HCEC 1CT (cell line): Measurements from ENCODE around the gene GPR179.
A peak's percentile ranks its signal among the peaks of the same experiment; 100 is the strongest.
"Not testable (repeated sequence)": the region's sequence is repeated elsewhere in the genome, so short reads cannot be mapped to it uniquely, and the experiment has no call there.

Experiments used
- DNase-seq: peaks from one replicate; pipeline ENCODE4 v3.0.0-alpha.2; 2017

The GPR179 gene

DNA sequence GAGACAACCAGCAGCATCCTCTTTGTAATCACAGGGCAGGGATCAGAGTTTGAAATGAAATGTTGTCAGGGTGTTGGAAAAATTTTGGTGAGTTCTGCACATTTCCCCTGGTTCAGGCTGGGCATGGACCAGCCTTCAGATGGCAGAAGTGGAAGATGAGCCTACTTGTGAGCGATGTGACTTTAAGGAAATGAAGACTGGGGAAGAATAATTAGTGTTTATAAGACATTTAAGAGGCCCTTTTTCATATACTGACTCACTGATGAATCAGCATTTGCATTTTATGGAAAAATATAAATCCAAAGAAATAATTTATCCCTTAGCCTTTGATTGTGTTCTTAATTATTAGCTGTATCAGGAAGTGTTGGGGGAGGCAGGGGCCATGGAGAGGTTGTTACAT, 20.9 kb downstream of the GPR179 start:
- peak; percentile 26 for DNase-seq

DNA sequence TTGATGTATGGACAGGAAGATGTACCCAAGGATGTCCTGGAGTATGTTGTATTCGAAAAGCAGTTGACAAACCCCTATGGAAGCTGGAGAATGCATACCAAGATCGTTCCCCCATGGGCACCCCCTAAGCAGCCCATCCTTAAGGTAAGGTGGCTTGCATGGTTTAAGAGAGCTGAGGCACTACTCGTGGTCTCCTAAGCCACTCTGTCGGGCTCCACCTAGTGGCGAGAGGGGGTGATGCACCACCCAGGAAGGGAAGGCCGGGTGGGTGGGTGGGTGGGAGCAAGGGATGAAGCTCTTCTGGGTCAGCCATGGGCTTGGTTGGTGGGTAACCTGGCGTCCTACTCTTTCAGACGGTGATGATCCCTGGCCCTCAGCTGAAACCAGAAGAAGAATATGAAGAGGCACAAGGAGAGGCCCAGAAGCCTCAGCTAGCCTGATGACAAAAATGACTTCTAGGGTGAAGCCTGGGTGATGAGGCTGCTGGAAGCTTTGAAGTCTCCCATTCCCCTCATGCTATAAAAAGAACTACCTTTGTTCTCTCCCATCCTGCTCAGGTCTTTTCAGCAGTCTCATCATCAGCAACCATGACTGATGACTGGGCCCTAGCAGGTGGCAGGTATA, 21.5 kb downstream of the GPR179 start:
- peak; percentile 30 for DNase-seq

DNA sequence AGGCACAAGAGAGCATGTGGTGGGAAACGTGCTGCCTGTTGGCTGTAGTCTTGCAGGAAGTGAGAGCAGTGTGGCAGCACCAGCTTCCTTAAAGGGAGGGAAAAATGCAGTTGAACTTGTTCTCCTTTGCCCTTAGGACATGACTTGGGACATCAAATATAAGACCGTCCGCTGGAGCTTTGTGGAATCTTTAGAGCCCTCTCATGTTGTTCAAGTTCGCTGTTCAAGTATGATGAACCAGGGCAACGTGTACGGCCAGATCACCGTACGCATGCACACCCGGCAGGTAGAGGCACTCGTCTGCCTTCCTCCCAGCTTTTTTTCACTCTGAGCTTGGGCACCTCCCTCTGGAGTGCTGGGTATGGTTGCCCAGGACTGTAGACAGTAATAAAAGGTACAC, 23.3 kb downstream of the GPR179 start:
- DNase-seq = no peak

DNA sequence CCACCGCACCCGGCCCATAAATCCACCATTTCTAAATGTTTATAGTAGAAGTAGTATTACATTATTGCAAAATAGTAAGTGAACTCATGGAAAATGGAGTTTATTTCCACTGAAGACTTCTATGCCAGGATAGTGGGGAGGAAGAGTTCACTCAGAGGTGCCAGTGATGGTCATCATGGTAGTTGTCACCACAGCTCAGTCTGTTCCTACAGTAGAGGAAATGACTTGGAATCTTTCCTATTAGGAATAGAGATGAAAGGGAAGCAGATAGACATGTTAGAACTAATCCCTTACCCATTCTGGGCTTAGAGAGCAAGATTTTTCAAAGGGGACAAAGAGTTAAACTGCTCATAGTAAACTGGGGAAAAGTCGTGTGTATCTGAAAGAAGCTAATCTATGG, 26.7 kb downstream of the GPR179 start:
- DNase-seq = no peak

DNA sequence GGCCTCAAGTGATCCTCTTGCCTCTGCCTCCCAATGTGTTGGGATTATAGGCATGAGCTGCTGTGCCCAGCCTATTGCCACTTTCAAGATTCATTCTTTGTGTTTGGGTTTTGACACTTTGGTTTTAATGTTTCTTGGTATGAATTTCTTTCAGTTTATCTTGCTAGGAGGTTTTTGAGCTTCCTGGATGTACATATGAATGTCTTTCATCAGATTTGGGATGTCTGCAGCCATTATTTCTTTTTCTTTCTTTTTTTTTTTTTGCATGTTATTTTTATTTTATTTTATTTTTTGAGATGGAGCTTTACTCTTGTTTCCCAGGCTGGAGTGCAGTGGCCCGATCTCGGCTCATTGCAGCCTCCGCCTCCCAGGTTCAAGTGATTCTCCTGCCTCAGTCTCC, 28.3 kb downstream of the GPR179 start:
- DNase-seq = no peak

DNA sequence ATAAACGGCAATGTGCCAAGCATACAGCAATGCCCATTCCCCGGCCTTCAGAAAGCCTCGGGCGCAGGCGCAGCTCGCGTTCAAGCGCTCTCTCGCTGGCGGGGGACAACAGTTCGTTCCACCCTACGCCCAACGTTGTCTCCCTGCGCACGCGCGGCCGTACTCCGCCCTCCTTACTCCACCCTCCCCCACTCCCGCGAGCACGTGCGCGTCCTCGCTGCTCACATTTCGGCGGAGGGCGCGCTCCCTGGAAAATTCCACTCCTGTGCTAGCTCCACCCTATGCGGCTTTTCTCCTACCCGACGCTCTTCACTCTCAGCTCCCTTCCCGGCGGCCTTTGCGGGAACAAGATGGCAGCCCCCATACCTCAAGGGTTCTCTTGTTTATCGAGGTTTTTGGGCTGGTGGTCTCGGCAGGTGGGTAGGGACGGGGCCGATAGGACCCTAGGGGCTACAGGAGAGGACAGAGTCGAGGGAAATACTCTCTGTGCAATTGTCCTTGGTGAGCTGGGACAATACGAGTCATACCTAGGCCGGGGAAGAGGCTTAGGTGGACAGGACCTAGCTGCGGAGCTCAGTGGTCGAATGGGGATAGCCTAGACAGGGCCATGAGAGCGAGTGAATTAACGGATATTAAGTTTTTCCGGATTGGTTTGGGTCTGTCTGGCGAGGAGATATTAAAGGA, 46.8 kb downstream of the GPR179 start, which contains the start of gene MRPL45:
Gene MRPL45 (plus strand): TSS at position 335 of the 684 bp plus-strand sequence. CDS start 16 bp downstream, at position 351.
- DNase-seq = peak; percentile 94

DNA sequence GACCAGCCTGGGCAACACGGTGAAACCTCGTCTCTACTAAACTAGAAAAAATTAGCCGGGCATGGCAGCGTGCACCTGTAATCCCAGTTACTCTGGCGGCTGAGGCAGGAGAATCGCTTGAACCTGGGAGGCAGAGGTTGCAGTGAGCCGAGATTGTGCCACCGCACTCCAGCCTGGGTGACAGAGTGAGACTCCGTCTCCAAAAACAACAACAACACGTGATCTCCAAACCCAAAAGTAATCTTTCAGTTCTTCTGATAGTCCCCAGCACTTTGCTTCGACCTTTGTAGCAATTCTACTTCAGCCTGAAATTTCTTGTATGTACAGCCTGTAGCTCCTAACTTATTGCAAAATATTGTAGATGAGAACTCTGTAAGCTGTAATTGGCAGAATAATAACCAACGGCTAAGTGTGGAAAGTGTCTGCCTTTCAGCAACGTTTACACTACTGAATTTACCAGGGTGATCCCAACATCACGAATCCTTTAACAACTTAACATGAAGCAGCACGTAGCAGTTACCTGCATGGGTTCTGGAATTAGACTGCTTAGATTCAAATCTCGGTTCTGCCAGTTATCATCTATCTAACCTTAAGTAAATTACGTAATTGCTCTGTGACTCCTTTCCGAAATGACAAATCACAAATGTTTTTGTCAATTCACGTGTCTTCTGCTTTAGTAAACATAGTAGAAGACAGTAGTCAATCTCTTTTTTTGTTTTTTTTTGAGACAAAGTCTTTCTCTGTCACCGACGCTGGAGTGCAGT, 48.0 kb downstream of the GPR179 start:
- DNase-seq = not testable (repeated sequence)

DNA sequence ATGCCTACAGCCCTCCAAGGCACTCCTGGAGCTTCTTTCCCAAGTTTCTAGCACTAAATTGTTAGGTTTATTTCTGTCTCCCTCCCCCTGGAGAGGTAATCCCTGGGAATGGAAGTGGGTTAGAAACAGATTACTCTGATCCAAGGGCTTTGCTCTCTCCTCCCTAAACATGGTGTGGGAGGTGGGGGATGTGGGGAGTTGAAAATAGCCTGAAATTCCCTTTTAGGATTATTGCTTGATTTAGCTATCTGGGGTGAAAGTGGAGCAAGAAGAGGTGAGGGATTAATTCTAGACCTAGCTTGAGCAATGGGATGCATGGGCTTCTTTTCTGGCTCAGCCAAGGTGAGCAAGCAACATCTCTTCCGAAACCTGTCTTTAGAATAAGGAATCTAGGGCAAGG, 54.0 kb downstream of the GPR179 start:
- not testable (repeated sequence) for DNase-seq

DNA sequence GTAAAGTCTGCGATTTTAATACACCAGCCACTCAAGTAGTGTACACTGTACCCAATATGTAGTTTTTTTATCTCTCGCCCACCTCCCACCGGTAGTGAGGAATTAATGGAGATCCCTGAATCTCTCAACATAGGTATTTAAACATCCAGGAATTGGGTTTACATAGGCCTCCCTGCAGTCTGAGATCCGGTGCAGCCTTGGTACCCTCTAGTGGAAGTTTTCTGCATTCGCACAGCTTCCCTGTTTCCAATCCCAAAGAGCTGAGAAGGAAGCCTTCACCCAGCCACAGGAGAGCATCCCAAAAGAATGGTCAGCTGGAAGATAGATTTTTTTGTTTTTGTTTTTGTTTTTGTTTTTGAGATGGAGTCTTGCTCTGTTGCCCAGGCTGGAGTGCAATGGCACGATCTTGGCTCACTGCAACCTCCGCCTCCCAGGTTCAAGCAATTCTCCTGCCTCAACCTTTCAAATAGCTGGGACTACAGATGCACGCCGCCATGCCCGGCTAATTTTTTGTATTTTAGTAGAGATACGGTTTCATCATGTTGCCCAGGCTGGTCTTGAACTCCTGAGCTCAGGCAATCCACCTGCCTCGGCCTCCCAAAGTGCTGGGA, 55.4 kb downstream of the GPR179 start:
- peak; percentile 36 for DNase-seq

DNA sequence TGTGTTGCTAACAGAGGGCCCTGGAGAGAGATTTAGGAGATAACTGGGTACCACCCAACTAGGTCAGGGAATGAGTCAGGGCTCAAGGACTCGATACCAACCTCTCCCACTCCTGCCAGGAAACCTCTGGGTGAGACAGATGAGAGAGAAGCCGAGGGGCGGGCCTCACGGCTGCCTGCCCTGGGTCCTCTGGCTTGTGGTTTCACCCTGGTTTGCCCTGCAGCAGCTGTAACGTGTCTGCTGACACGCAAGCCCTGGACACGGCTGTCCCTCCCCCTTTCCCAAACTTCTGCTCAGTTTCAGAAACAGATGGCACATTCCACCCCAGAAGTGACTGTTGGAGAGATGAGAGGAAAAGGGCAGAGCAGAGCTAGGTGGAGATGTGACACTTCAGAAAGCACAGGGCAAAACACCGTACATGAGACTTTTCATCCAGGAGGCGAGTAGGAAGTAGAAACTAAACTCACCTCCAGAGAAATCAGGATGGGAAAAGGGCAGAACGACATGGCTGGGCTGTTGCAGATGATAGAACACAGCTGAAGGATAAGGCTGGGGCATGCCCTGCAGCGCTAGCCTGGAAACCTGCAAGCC, 57.2 kb downstream of the GPR179 start:
- DNase-seq = peak; percentile 71

DNA sequence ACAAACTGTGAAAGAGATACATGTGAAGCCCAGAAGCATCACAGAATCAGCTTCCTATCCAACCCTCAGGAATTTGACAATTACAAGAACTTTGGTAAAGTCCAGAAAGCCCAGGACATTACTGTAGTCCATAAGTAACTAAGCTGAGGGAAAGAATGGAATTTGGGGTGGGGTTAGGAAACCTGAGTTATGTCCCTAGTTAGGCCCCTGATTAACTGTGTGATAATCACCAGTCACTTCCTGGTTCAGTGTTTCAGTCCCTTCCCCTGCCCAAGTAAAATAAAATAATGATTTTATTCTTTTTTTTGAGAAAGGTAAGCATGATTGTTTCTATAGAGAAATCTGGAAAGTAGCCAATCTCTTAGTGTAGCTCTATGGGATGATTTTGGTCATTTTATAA, 57.8 kb downstream of the GPR179 start:
- DNase-seq = not testable (repeated sequence)
